HK-2 (cell line): ENCODE measurements around the gene IFNA5.

Source experiments
- DNase-seq: peaks from one replicate; pipeline ENCODE4 v3.0.0-alpha.2; 2018; ENCODE audit not compliant: unreplicated experiment

IFNA5 gene

DNA sequence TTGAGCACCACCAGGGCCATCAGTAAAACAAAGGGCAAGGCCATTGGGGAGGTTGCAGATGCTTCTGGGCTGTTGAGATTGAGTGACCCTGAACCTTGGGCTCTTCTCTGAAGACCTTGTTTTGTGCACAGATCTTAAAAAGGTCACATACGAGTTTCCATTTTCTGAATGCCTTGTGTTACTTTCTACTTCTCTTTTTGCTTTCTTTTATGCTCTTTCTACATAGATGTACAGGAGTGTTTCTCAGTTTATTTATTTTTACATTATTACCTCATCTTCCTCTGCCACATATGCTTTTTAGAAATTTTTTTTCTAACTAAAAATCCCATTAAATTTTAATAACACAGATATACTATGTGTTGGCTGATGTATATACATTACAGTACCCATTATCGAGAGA, at the start of gene IFNA5:
TSS of gene IFNA5 (minus strand) at position 101 of the 400 bp plus-strand sequence. CDS start at position 44, 57 bp downstream.
- DNase-seq, result no peak

- DNase-seq, result no peak
These were observed 45.7 kb upstream of the IFNA5 start, which contains the start of gene IFNA6 for GRCh38 chr9:21350787-21351186. Gene IFNA6 (minus strand): TSS chr9:21350887. CDS start chr9:21350887, 0 bp downstream.

- DNase-seq, result no peak
These were observed 43.4 kb upstream of the IFNA5 start for GRCh38 chr9:21348430-21348970.

- DNase-seq, result no peak
These were observed 35.6 kb upstream of the IFNA5 start for GRCh38 chr9:21340735-21341134.

- DNase-seq, result no peak
These were observed 31.3 kb upstream of the IFNA5 start for GRCh38 chr9:21336457-21336856.

DNA sequence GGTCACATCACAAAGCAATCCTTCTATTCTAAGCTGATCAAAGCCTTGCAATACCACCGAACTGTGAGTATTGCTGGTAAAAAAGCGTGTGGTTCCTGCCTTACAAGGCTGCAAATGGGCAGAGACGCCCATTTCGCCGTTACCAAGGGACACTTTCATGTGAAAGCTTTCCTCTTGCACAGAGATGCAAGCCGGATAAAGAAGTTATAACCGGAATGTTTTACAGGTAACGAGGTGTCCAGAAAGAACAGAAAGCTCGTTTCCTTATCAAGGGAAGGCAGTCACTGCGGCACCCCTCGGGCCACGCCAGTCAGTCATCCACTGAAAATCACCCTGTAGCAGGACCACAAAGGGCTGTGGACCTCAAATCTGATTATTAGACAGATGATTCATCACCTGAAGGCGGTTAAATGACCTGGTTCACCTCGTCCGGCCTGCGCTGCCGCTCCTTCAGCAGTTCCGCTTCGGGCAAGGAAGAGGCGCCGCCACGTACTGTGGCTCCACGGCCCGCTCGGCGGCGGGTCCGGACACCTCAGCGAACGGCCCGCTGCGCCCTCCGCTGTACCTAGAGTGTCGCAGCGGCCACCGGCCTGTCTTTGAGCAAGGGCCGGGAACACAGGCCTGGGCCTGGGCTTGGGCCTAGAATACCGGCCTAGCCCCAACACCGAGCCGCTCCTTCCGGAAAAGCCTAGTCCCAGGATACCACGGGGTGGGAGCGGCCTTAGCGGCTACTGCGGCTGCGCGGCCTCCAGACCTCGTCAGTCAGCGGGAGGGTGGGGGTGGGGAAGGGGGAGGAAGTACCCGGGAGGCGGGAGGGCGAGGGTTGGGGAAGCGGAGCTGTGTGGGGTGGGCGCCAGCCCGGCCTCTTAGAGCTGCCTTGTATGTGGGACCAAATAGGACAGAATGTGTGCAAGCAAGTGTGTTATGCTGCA, 29.9 kb upstream of the IFNA5 start, which contains the start of gene KLHL9:
TSS of gene KLHL9 (minus strand) at position 704 of the 932 bp plus-strand sequence. CDS start at position 159, 545 bp downstream.
- DNase-seq, result peak; percentile 87

- no peak for DNase-seq
These were observed 28.1 kb upstream of the IFNA5 start for GRCh38 chr9:21333226-21333625.

DNA sequence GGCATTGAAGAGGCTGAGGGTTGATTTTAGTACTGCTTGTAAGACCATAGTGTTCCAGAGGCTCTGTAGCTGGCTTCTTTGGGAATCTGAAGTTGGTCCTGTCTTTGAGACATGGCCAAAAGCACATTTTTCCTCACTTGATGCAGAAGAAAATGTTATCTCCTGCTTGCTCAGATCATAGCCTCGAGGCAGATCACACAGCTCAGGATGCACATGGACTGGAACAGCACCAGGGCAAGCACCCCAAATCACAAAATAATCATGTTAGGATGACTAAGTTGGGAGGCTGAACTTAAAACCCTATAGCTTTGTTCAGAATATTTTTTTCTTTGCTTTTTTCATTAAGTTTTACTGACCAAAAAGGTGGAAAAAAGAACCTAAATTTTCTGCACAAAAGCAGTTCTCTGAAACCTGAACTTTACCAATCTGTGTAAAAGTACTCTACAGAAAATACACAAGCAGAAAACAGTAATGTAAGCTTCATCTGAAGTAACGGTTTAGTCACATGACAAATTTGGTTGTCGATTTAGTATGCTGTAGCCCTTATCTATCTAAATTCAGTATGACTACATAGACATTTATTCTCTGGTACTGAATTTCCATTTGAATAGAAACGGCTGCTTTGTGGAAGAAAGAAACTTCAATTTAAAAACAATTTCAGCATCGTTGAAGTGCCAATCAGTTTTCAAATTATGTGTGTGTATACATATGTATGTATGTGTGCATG, 26.7 kb upstream of the IFNA5 start:
- no peak for DNase-seq

- no peak for DNase-seq
These were observed 21.5 kb upstream of the IFNA5 start for GRCh38 chr9:21326526-21327139.

DNA sequence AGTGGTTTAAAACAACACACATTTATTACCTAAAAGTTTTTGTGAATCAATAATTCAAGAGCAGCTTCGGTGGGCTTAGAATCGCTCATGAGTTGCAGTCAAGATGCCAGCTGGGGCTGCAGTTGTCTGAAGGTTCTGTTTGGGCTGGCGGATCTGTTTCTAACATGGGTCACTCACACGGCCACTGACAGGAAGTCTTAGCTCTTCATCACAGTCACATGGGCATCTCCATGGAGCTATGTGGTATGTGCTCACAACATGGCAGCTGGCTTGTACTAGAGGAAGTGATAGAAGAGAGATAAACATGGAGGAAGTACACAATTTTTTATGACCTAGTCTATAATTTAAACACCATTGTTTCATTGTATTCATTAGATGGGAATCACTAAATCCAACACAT, 18.9 kb upstream of the IFNA5 start:
- no peak for DNase-seq

- DNase-seq, result no peak
These were observed 17.9 kb upstream of the IFNA5 start for GRCh38 chr9:21322911-21323461.

DNA sequence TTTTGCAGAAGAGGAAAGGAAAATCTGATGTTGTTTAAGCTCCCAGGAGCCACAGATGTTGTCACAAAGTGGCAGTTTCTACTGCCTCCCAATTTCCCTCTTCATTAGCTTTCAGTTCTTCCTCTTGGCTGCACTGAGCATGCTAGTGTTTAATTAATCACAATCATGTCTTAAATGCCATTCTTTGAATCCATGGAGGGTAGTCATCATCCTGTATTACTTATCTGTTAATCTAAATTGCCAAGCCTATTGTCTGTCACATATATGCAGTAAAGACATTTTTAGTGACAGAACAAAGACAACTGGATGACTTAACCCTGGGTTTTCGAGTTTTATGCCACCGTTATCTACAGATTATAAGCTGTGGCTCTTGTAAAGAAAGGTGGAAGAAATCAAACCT, 15.4 kb upstream of the IFNA5 start:
- no peak for DNase-seq

- DNase-seq, result no peak
These were observed 13.1 kb upstream of the IFNA5 start for GRCh38 chr9:21317956-21318923.

DNA sequence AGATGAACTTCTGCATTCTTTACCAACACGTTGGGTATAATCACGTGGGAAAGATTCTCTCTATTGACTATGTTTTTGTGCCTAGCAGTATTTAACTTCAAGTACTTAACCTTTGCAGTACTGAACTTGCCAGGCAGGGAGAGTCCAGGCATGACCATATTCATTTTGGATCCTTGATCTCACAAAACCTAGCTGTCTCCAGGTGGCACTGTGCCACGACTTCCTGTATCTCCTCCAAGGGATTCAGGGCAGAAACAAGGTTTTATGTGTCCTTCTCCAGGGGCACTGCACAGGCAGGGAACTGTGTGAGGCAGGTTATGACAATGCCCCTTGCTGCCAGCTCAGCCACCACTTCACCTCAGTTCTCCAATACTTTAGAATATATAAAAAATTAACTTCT, 11.7 kb upstream of the IFNA5 start:
- no peak for DNase-seq

DNA sequence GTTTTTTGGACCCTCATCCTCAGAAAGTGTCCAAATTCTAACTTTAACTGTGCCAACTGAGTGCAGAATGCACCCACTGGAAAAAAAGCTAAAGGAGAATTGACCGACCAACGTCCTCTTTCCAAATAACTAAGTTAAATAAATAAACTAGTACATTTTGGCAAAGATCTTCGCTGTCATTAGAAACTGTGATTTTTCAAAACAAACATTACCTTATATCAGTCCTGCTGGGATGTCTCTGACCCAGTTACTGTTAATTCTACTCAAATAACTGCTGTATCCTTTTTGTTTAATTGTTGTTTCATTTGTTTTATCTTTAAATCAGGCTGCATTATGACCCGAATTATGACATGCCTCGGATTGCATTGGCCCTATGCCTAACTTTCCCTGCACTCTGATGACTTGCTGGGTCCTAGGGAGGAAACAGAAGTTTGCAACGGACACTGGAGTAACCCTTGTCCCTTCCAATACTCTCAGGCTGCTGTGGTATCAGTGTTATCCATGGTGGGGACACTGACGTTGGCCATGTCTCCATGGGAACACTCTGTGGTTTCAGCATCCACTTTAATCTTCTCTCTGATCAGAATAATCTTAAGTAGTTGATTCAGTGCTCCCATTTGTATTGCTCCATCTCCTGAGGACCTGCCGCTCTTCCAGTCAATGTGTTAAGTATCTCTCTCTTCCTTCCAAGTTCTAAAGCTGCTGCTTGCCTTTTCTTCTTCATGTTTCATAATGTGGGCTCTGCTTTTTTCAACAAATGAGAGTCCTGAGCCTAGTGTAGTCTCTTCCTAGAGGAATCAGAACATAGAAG, 11.1 kb upstream of the IFNA5 start:
- no peak for DNase-seq

GRCh38 chr9:21314152-21314551, 9.0 kb upstream of the IFNA5 start:
- DNase-seq, result no peak

DNA sequence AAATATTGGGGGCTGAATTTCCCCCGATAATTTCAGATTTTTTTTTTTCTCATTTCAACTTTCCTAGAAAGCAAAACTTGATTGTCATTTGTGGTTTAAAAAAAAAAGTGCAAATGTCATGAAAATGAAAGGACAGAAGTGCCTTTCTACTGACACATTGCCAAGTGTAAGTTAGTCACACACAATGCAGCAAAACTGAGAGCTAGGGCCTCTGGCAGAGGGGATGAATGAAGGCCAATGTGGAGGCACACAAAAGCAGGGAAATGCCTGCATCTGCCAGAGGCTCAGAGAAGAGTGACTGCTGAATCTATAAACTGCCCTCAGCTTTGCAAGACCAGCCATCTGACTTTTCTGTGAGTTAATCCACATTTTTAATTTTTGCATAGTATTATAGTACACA, 6.8 kb upstream of the IFNA5 start:
- no peak for DNase-seq

- no peak for DNase-seq
These were observed 9.1 kb downstream of the IFNA5 start for GRCh38 chr9:21295992-21296391.

DNA sequence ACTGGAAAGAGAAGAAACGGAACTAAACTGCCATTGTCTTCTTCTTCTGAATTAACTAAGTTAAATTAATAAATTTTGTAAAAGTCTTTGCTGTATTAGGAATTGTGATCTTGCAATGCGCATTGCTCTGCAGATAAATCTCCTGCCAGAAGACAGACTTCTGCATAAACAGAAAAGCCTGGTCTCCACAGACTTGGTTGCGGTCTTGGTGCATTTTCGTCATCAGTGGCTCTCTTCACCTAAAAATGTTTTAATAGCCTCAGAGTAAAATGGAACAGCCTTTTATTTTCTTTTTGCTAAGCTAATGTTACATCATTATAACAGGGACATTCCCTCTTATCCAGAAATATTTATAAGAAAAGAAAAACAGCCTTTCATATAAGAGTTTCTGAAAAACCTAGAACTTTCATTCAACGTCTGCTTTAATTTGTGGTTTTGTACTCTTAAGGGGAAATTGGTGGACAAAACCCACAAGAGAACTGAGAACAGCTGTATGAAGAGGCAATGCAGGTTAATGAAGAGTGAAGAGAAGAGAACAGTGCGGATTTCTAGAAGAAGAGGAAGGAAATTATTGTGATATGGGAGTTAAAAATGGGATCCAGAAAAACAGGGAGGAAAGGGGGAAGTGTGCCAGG, 10.1 kb downstream of the IFNA5 start:
- no peak for DNase-seq
